ENCODE measurements around the gene RASGRP2.

Gene RASGRP2

GRCh38 chr11:64770120-64770519 lies 26.2 kb upstream of the RASGRP2 start:
- FAIRE-seq: no peak

- FAIRE-seq: no peak
Measured at GRCh38 chr11:64769283-64769682, 25.3 kb upstream of the RASGRP2 start.

- FAIRE-seq: no peak
Measured at GRCh38 chr11:64768300-64768694, 24.4 kb upstream of the RASGRP2 start.

GRCh38 chr11:64767344-64768299 lies 23.7 kb upstream of the RASGRP2 start:
- no peak for FAIRE-seq

- no peak for FAIRE-seq
Measured at GRCh38 chr11:64766881-64767280, 22.9 kb upstream of the RASGRP2 start.

GRCh38 chr11:64765851-64766665 lies 22.1 kb upstream of the RASGRP2 start:
- FAIRE-seq: no peak

- FAIRE-seq: no peak
Measured at GRCh38 chr11:64765291-64765850, 21.4 kb upstream of the RASGRP2 start.

- FAIRE-seq: no peak
Measured at GRCh38 chr11:64764753-64765152, 20.8 kb upstream of the RASGRP2 start.

- FAIRE-seq: no peak
Measured at GRCh38 chr11:64764040-64764611, 20.2 kb upstream of the RASGRP2 start.

GRCh38 chr11:64763526-64764039 lies 19.6 kb upstream of the RASGRP2 start:
- no peak for FAIRE-seq

- FAIRE-seq: no peak
Measured at GRCh38 chr11:64762674-64763525, 19.0 kb upstream of the RASGRP2 start.

- FAIRE-seq: no peak
Measured at GRCh38 chr11:64762277-64762673, 18.3 kb upstream of the RASGRP2 start.

GRCh38 chr11:64760759-64761420 lies 16.9 kb upstream of the RASGRP2 start:
- no peak for FAIRE-seq

GRCh38 chr11:64759722-64760719 lies 16.1 kb upstream of the RASGRP2 start, which contains the start of gene PYGM:
Gene PYGM (minus strand): TSS chr11:64759974. CDS start chr11:64759898, 76 bp downstream.
- no peak for FAIRE-seq

GRCh38 chr11:64759131-64759721 lies 15.3 kb upstream of the RASGRP2 start:
- no peak for FAIRE-seq

GRCh38 chr11:64758330-64759079 lies 14.6 kb upstream of the RASGRP2 start:
- FAIRE-seq: no peak

- no peak for FAIRE-seq
Measured at GRCh38 chr11:64757549-64758329, 13.8 kb upstream of the RASGRP2 start.

Data from islet of Langerhans (tissue), 1 donor.